Endodermal cell (in vitro differentiated cells): Measurements from ENCODE around the gene CHRNB1. TPM values are rescaled to one million over a fixed set of nuclear protein-coding genes. Genes with fewer than 3 reads are reported as not detected.

Source experiments
- DNase-seq: peaks from one replicate; pipeline ENCODE4 v3.0.0-alpha.2; 2017
- H3K27ac ChIP-seq: 2 replicates; pipeline ENCODE4 v1.5.1; 2013; ENCODE audit warnings: mild to moderate bottlenecking, low read depth, low read length, moderate library complexity
- H3K27me3 ChIP-seq: 2 replicates; pipeline ENCODE4 v1.6.1; 2013; ENCODE audit warnings: mild to moderate bottlenecking, low read length, moderate library complexity; ENCODE audit not compliant: insufficient read depth, control insufficient read depth, poor library complexity, severe bottlenecking
- H3K36me3 ChIP-seq: 2 replicates; pipeline ENCODE4 v1.7.0; 2013; ENCODE audit warnings: mild to moderate bottlenecking, low read length, moderate library complexity; ENCODE audit not compliant: control insufficient read depth, insufficient read depth
- H3K4me1 ChIP-seq: one replicate; pipeline ENCODE4 v1.7.0; 2013; ENCODE audit warnings: low read length; ENCODE audit not compliant: control insufficient read depth, insufficient read depth
- H3K4me3 ChIP-seq: 2 replicates; pipeline ENCODE4 v1.5.1; 2013; ENCODE audit warnings: mild to moderate bottlenecking, low read length, moderate library complexity
- H3K9ac ChIP-seq: 2 replicates; pipeline ENCODE4 v1.6.1; 2013; ENCODE audit warnings: mild to moderate bottlenecking, low read length, moderate library complexity; ENCODE audit not compliant: poor library complexity, severe bottlenecking; ENCODE audit errors: extremely low read depth
- H3K9me3 ChIP-seq: 2 replicates; pipeline ENCODE4 v1.6.1; 2013; ENCODE audit warnings: mild to moderate bottlenecking, low read length, moderate library complexity; ENCODE audit not compliant: control insufficient read depth
- H3K27ac Mint-ChIP-seq: 2 replicates; pipeline ENCODE4 v1.8.0; 2020; ENCODE audit warnings: mixed read lengths
- H3K27me3 Mint-ChIP-seq: 2 replicates; pipeline ENCODE4 v1.8.0; 2021; ENCODE audit warnings: mild to moderate bottlenecking, mixed read lengths; ENCODE audit not compliant: insufficient read depth
- H3K36me3 Mint-ChIP-seq: 2 replicates; pipeline ENCODE4 v1.8.0; 2020; ENCODE audit warnings: low read depth, mixed read lengths
- H3K4me1 Mint-ChIP-seq: 2 replicates; pipeline ENCODE4 v1.8.0; 2020; ENCODE audit warnings: mixed read lengths
- H3K4me3 Mint-ChIP-seq: 2 replicates; pipeline ENCODE4 v1.8.0; 2020; ENCODE audit warnings: mild to moderate bottlenecking, moderate library complexity, mixed read lengths
- H3K9me3 Mint-ChIP-seq: 2 replicates; pipeline ENCODE4 v1.8.0; 2020; ENCODE audit warnings: mild to moderate bottlenecking, mixed read lengths
- WGBS, 2 experiments: methylation state at CpG; one replicate each; pipeline versions ENCODE4 v1.1.5 to v1.1.7; 2013; ENCODE audit warnings: missing lambda C conversion rate in 2 of 2, mixed read lengths in 1 of 2; ENCODE audit not compliant: insufficient coverage in 1 of 2, insufficient read length in 1 of 2; 5-methylcytosine and 5-hydroxymethylcytosine counted together
- total RNA-seq, 2 donors: library from RNA; stranded (reverse); fragmentation: NEBNext Ultra II Directional in 1 of 2; extraction: Animal tissue kit (Norgen Biotek cat#: 25700) in 1 of 2; gene quantifications; 2 replicates in 1 of 2; 3 replicates in 1 of 2; pipeline ENCODE4 v1.2.1, GENCODE V29; 2021
- TF ChIP-seq, protein P1 (sequence below): fragments of 200-600 bp; sonication (generic); conservative IDR thresholded peaks from 2 replicates; pipeline ENCODE4 v1.5.0; 2021; ENCODE audit warnings: antibody characterized with exemption, mild to moderate bottlenecking

Gene CHRNB1
- total RNA-seq, 2 donors from 2014 or later, result 8.7 to 11.6 TPM

DNA sequence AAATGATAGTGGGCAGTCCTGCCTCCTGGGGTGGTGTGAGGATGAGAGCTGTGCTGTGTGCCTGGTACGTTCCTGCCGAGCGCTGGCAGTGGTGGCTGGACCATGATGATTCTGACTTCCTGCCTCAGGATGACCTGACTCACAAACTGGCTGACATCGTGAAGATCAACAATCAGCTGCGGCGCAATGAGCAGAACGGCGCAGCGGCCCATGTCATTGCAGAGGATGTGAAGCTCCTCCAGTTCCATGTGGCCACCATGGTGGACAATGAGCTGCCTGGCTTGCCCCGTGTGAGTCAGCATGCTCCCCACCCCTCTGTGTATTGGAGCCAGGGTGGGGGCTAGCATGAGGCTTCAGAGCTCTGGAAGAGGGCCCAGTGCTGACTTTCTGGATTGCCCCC, 52.4 kb downstream of the CHRNB1 start:
- H3K27ac ChIP-seq, result no peak overlapping the region
- Mint-ChIP-seq H3K4me1 (no peaks in the 10 kb centered on the region), H3K27ac (peak overlapping the region; percentile 75), H3K9me3 (no peaks in the 10 kb centered on the region), H3K4me3 (no peak overlapping the region), H3K27me3 (no peaks in the 10 kb centered on the region), H3K36me3 (peaks cover 81% of the 10 kb centered on the region)
- peaks cover 74% of the 10 kb centered on the region for H3K36me3 ChIP-seq
- H3K9me3 ChIP-seq, result no peaks in the 10 kb centered on the region
- DNase-seq, result no peak
- H3K4me1 ChIP-seq, result no peaks in the 10 kb centered on the region
- H3K4me3 ChIP-seq, result no peak overlapping the region
- H3K9ac ChIP-seq, result no peak overlapping the region
- 95 to 97% methylated on average over 9 to 10 of the region's 10 CpGs for WGBS, 2 experiments
- TF ChIP-seq, protein P1, sequence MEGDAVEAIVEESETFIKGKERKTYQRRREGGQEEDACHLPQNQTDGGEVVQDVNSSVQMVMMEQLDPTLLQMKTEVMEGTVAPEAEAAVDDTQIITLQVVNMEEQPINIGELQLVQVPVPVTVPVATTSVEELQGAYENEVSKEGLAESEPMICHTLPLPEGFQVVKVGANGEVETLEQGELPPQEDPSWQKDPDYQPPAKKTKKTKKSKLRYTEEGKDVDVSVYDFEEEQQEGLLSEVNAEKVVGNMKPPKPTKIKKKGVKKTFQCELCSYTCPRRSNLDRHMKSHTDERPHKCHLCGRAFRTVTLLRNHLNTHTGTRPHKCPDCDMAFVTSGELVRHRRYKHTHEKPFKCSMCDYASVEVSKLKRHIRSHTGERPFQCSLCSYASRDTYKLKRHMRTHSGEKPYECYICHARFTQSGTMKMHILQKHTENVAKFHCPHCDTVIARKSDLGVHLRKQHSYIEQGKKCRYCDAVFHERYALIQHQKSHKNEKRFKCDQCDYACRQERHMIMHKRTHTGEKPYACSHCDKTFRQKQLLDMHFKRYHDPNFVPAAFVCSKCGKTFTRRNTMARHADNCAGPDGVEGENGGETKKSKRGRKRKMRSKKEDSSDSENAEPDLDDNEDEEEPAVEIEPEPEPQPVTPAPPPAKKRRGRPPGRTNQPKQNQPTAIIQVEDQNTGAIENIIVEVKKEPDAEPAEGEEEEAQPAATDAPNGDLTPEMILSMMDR, result no peak
- H3K27me3 ChIP-seq, result no peaks in the 10 kb centered on the region

DNA sequence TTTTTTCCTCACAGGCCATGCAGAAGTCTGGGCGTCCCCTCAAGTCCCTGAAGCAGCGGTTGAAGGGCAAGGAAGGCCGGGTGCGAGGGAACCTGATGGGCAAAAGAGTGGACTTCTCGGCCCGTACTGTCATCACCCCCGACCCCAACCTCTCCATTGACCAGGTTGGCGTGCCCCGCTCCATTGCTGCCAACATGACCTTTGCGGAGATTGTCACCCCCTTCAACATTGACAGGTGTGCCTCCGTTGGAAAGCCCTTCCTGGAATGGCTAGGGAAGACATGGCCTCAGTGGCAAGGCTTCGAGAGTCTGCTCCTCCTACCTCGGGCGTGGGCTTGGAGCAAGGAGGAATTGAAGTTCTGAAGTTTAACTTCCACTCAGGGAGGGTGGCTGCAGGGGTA, 52.8 kb downstream of the CHRNB1 start:
- H3K27ac Mint-ChIP-seq, result no peak overlapping the region

DNA sequence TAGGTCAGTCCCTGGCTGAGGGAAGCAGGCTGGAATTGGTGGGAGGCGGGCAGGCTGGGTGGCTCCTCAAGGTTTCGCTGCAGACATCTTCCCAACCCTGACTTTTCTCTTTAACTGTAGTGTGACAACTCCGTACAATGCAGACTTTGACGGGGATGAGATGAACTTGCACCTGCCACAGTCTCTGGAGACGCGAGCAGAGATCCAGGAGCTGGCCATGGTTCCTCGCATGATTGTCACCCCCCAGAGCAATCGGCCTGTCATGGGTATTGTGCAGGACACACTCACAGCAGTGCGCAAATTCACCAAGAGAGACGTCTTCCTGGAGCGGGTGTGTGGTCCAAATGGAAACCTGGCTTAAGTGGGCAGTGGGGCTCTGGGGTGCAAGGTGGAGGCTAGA, 54.3 kb downstream of the CHRNB1 start:
- TF ChIP-seq, protein P1, result no peak
- Histone ChIP-seq H3K4me3 (no peak overlapping the region), H3K36me3 (peaks cover 87% of the 10 kb centered on the region), H3K4me1 (no peaks in the 10 kb centered on the region), H3K27ac (no peak overlapping the region), H3K27me3 (no peaks in the 10 kb centered on the region), H3K9ac (no peak overlapping the region), H3K9me3 (no peaks in the 10 kb centered on the region)
- 92% methylated on average over 10 to 11 of the region's 11 CpGs for WGBS, 2 experiments
- no peaks in the 10 kb centered on the region for H3K27me3 Mint-ChIP-seq
- H3K27ac Mint-ChIP-seq, result no peak overlapping the region
- H3K4me1 Mint-ChIP-seq, result no peaks in the 10 kb centered on the region
- H3K36me3 Mint-ChIP-seq, result peaks cover 83% of the 10 kb centered on the region
- no peak for DNase-seq
- H3K9me3 Mint-ChIP-seq, result no peaks in the 10 kb centered on the region
- no peak overlapping the region for H3K4me3 Mint-ChIP-seq

More for the DNA sequence above, 52.8 kb downstream of the CHRNB1 start:
- Histone ChIP-seq H3K4me3 (no peak overlapping the region), H3K27ac (no peak overlapping the region), H3K27me3 (no peaks in the 10 kb centered on the region), H3K9ac (no peak overlapping the region), H3K9me3 (no peaks in the 10 kb centered on the region), H3K36me3 (peaks cover 76% of the 10 kb centered on the region), H3K4me1 (no peaks in the 10 kb centered on the region)
- Mint-ChIP-seq H3K9me3 (no peaks in the 10 kb centered on the region), H3K36me3 (peaks cover 82% of the 10 kb centered on the region), H3K4me3 (no peak overlapping the region), H3K4me1 (no peaks in the 10 kb centered on the region), H3K27me3 (no peaks in the 10 kb centered on the region)
- 97 to 98% methylated on average over 12 to 14 of the region's 14 CpGs for WGBS, 2 experiments
- DNase-seq, result no peak
- TF ChIP-seq, protein P1, result no peak
